Activated naive CD4-positive, alpha-beta T cell treated with anti-CD3 and anti-CD28 coated beads, Interleukin-2, amount 50 U/mL, for 72 hours (primary cell): ENCODE data around the gene FGF11. TPM values are rescaled to one million over a fixed set of nuclear protein-coding genes. Genes with fewer than 3 reads are reported as not detected.

Experiments used
- ATAC-seq, 2 donors: fragments of 150-1000 bp; cut with Tn5 transposase; 2 replicates each; pipeline ENCODE4 v1.10.0; 2021; ENCODE audit warnings: mild to moderate bottlenecking in 2 of 2, moderate library complexity in 2 of 2
- DNase-seq, 2 donors: peaks; one replicate each; pipeline ENCODE4 v3.0.0; 2021 to 2022; ENCODE audit warnings: low spot score in 2 of 2
- H3K27ac Mint-ChIP-seq, 2 donors: one replicate each; pipeline ENCODE4 v1.8.0; 2022; ENCODE audit warnings: mild to moderate bottlenecking in 2 of 2, mixed read lengths in 2 of 2
- H3K36me3 Mint-ChIP-seq, 2 donors: one replicate each; pipeline ENCODE4 v1.8.0; 2022; ENCODE audit warnings: mixed read lengths in 2 of 2
- H3K9me3 Mint-ChIP-seq, 2 donors: one replicate each; pipeline ENCODE4 v1.8.0; 2022; ENCODE audit warnings: mixed read lengths in 2 of 2
- total RNA-seq, 2 donors: library from RNA; stranded (reverse); gene quantifications; one replicate each; pipeline ENCODE4 v1.2.3, GENCODE V29; 2022

FGF11 gene
- 10 to 100 TPM in 1 of 2 donors, 1 to 10 TPM in 1; 2.6 to 35.5 TPM for total RNA-seq

- Mint-ChIP-seq H3K27ac (peak within 1 kb of the TSS in 1 of 2 donors; percentile 68), H3K9me3 (no peaks in the 10 kb centered on the region), H3K36me3 (peaks cover 8 to 27% of the 10 kb centered on the region in 2 donors)
- ATAC-seq: no peak
- DNase-seq: no peak
Observed at GRCh38 chr17:7439462-7440112, at the start of gene FGF11. Gene FGF11 (plus strand): TSS chr17:7439512. CDS start chr17:7439621, 109 bp downstream.

- Mint-ChIP-seq H3K36me3 (peaks cover 9 to 19% of the 10 kb centered on the region in 2 donors), H3K27ac (no peak overlapping the region), H3K9me3 (no peaks in the 10 kb centered on the region)
- DNase-seq (no peak), ATAC-seq (no peak)
Observed at GRCh38 chr17:7389924-7390910, 49.1 kb upstream of the FGF11 start.

- no peaks in the 10 kb centered on the region for H3K9me3 Mint-ChIP-seq
- ATAC-seq: no peak
- H3K36me3 Mint-ChIP-seq: peaks cover 9 to 19% of the 10 kb centered on the region in 2 donors
- DNase-seq: no peak
- H3K27ac Mint-ChIP-seq: no peak overlapping the region
Observed at GRCh38 chr17:7391307-7391706, 48.0 kb upstream of the FGF11 start.

DNA sequence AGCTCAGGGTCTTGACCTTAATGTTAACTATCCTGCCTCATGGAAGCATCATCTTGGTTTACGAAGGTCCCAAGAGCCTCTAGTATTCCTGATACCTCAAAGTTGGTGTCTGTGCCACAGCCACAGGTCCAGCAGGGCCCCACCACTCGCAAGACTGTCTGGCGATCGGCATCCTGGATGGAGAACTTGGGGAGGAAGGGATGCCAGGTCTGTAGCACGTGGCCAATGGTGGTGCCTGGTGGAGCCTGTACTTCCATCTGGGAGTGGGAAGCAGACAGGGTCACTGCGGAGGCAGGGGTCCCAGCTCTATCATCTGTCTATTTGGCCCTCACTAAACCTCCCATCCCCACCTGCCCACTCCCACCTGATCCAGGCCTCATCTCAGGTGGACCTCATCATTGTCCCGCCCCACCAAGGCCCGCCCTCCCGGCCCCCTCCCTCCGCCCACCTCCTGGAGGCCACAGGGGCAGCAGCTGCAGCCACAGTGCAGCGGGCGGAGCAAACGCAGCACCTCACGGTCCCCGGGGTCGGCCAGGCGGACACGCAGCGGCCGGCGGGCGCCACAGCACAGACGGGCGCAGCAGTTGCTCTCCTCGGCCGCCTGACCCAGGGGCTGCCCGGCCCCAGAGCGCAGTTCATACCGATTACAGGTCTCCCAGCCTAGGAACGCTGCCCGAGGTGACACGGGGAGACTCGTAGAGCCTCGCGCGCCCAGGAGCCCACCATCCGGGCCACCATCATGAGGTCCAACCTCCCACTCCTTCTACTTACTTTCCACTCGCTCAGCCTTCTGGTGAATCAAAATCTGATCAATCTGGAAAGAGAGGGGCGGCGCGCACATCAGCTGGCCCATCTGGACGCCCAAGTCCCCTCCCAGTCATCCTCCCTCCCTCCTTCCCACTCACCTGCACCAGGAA lies 46.4 kb upstream of the FGF11 start:
- H3K27ac Mint-ChIP-seq: peak overlapping the region in 1 of 2 donors; percentile 44
- H3K36me3 Mint-ChIP-seq: peaks cover 9 to 19% of the 10 kb centered on the region in 2 donors
- ATAC-seq: no peak
- H3K9me3 Mint-ChIP-seq: no peaks in the 10 kb centered on the region
- DNase-seq: no peak

GRCh38 chr17:7393613-7394451 lies 45.5 kb upstream of the FGF11 start:
- peak overlapping the region; percentile 79 to 89 for H3K27ac Mint-ChIP-seq
- H3K36me3 Mint-ChIP-seq: peaks cover 9 to 19% of the 10 kb centered on the region in 2 donors
- H3K9me3 Mint-ChIP-seq: no peaks in the 10 kb centered on the region
- DNase-seq (no peak), ATAC-seq (peak; percentile 44 to 64)

DNA sequence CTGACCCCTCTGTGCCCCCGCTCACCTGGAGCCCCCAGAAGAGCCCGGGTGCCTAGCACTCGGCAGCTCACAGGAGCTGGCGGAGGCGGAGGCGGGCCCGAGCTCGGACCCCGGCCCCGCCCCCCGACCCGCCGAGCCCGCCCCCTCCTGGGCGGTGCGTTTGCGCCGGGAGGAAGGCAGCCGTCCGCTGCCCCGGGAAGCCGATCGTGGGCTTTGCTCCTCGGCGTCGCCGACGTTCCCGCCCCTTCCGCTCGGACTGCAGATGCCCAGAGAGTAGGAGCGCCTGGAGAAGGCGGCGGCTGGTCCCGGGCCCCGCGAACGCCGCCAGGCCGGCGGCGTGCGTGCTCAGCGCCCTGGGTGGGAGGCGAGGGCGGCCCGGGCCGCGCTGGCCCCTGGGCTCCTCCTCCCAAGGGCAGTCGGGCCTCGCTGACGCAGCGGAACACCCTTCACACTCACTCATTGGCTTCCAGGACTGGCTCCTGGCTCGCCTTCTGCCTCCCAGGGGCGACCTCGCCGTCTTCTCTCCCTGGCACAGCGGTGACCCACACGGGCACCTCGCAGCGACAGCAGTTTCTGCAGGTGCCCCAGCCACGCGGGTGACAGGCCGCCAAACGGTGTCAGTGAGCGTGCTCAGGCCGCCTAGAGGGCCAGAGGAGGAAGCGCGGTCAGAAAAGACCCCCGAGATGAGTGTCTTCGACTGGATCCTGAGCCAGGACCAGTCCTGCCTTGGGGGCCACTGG lies 44.7 kb upstream of the FGF11 start, which contains the start of gene PLSCR3:
PLSCR3 (minus strand) TSS at position 74 of the 740 bp plus-strand sequence. CDS start 415 bp downstream, outside the sequence.
- ATAC-seq (peak; percentile 88 to 90), DNase-seq (peak; percentile 88 to 90)
- H3K9me3 Mint-ChIP-seq: no peaks in the 10 kb centered on the region
- peak within 1 kb of the TSS; percentile 86 to 95 for H3K27ac Mint-ChIP-seq
- peaks cover 9 to 19% of the 10 kb centered on the region in 2 donors for H3K36me3 Mint-ChIP-seq

- ATAC-seq (no peak), DNase-seq (no peak)
- H3K36me3 Mint-ChIP-seq: peaks cover 9 to 19% of the 10 kb centered on the region in 2 donors
- H3K9me3 Mint-ChIP-seq: no peaks in the 10 kb centered on the region
- no peak overlapping the region for H3K27ac Mint-ChIP-seq
Observed at GRCh38 chr17:7396147-7396546, 43.2 kb upstream of the FGF11 start.

- no peaks in the 10 kb centered on the region for H3K9me3 Mint-ChIP-seq
- ATAC-seq (no peak), DNase-seq (no peak)
- no peak overlapping the region for H3K27ac Mint-ChIP-seq
- peaks cover 0 to 9% of the 10 kb centered on the region in 2 donors for H3K36me3 Mint-ChIP-seq
Observed at GRCh38 chr17:7398612-7399011, 40.7 kb upstream of the FGF11 start.

DNA sequence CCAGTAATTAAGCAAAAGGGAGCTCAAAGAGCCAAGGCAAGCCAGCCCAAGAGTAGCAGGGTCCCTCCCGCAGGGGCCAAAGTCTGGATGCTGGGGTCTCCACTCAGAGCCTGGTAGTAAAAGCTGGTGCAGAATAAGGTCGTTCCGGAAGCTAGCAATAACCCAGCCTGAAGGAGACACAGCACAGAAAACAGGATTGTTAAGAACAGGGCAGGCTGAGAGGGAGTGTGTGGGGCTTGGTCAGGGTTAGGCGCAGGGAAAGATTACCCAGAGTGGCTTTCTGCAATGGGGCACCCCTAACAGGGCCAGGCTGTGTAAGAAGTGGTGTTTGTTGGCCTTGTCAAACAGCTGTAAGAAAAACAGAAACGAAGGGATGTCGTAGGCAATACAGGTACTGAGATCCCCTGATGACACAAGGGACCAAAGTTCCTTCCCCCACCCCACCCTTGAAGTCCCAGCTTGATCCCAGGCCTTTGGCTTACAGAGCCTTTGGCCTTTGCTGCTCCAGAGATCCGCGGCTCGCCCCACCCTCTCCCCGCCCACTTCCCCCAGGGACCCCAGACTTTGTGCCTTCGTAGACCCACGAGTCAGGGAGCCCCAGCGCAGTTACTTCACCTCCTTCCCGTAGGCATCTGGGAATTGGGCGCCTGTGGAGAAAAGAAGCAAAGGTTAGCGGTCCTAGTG lies 36.1 kb upstream of the FGF11 start:
- ATAC-seq (no peak), DNase-seq (no peak)
- Mint-ChIP-seq H3K27ac (peak overlapping the region; percentile 82 to 91), H3K9me3 (no peaks in the 10 kb centered on the region), H3K36me3 (no peaks in the 10 kb centered on the region)

DNA sequence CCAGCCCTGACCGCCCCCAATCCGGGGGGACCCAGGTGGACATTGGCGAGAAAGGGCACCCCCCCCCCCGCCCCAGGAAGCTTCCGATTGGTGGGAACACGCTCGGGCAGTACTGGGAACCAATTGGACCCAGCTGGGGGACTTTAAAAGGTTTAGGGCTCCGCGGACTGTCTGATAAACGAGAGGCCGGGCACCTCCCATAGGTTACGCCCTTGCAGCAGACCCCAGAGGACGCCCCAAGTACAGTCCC lies 35.7 kb upstream of the FGF11 start:
- H3K9me3 Mint-ChIP-seq: no peaks in the 10 kb centered on the region
- no peak for DNase-seq
- ATAC-seq: peak in 1 of 2 donors; percentile 43
- peak overlapping the region in 1 of 2 donors; percentile 82 for H3K27ac Mint-ChIP-seq
- no peaks in the 10 kb centered on the region for H3K36me3 Mint-ChIP-seq

DNA sequence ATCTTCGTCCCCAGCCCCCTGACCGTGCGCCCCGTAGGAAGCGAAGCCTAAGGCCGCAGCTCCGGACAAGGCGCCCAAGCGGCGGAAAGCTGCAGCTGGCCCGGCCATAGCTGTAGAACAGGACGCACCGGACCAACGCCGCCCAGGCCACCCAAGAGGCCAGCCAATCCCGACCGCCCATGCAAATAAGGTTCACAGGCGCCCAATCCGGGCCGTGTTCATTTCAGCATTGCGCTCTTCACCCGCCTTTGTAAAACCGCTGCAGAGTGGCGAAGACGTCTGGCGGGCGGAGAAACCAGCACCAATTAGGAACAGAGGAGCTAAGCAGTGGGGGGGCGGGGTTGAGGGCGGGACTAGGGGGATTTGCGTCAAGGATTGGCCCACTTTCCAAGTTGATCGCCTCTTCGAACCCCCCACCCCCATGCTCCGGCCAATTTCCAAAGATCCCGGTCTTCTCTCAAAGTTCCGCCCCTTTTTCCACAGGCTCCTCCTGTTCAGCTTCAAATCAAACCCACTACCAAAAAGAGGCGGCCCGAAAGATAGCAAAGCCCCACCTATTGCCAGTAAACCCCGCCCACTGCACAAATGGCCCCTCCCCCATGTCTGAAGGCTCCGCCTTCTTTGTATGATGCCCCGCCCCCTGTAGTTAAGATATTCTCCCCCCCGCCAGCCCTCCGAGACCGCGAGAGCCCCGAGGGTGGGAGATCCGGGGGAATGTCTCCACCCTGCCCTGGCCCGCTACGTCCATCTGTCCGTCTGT lies 35.2 kb upstream of the FGF11 start, which contains the start of gene TMEM256:
TMEM256 (minus strand) TSS at position 121 of the 760 bp plus-strand sequence; CDS start at position 108, 13 bp downstream.
- Mint-ChIP-seq H3K36me3 (no peaks in the 10 kb centered on the region), H3K27ac (peak within 1 kb of the TSS; percentile 82 to 97), H3K9me3 (no peaks in the 10 kb centered on the region)
- peak; percentile 89 to 98 for DNase-seq
- ATAC-seq: peak; percentile 93 to 94

DNA sequence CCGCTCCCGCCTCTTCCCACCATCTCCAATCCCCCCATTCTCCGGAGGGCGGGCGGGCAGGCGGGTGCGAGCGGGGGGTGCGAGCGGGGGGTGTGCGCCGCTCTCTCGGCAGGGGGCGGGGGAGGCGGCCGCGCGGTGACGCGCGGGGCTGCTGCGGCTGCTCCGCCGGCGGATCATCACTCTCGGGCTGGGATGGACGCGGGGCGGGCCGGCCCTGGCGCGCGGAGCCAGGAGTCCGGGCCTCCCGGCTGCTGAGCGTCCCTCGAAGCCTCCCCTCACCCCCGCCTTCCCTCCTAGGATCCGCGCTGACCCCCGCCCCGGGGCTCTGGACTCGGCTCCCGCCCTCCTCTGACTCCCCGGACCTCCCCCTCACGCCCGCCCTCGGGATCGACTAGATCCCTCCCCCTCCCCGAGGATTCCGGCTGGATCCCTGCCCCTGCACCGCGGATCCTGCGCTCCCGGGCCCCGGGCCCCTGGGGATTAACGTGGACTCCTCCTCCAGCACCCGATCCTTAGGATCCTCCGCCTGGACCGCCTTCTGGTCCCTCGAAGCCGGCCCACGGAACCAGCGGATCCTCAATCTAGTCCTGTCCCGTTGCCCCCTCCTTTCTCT lies 34.5 kb upstream of the FGF11 start:
- peak in 1 of 2 donors; percentile 63 for DNase-seq
- no peaks in the 10 kb centered on the region for H3K36me3 Mint-ChIP-seq

DNA sequence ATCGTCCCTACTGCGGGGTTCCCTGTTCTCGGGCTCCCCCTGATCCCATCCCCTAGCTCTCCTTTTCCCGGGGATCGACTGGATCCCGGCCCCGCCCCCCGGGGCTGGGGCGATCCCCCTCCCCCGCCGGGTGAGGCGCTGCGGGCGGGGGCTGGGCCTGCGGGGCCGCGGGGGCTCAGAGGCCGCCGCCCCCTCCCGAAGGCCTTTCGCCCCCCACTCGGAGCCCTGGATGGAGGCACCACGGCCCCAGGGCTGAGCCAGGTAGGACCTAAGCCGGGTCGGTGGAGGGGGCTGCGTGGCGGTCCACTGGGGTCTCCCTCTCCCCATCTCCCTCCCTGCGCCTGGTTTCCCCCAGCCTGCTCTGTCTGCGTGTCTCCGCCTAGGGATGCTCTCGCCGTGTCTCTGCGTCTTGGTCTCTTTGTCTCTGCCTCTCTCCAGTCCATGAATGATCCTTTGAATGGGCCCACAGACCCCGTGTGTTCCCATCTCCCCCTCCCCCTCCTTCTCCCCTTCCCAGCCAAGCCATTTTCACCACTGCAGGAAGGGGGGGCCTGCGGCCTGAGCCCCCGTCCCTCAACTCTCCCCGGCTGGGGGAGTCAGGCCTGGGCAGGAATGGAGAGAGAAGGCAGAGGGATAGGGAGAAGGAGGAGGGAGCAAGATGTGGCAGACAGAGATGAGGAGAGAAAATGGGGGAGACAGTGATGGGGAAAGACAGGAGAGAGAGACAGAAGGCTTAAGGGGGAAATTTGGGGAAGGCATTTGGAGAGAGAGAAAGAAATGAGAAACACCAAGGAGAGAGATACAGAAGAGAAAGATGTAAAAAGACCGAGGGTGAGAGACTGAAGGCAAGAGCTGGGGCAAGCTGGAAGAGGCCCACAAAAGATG lies 33.7 kb upstream of the FGF11 start:
- peak overlapping the region; percentile 31 to 40 for H3K27ac Mint-ChIP-seq
- H3K9me3 Mint-ChIP-seq: no peaks in the 10 kb centered on the region
- no peak for DNase-seq
- no peak for ATAC-seq
- H3K36me3 Mint-ChIP-seq: no peaks in the 10 kb centered on the region

More for the DNA sequence above, 34.5 kb upstream of the FGF11 start:
- H3K27ac Mint-ChIP-seq: peak overlapping the region; percentile 82 to 97
- no peaks in the 10 kb centered on the region for H3K9me3 Mint-ChIP-seq
- peak; percentile 51 to 54 for ATAC-seq
